ENCODE results near the gene CCDC157. TPM values are rescaled to one million over a fixed set of nuclear protein-coding genes. Genes with fewer than 3 reads are reported as not detected.

Gene CCDC157
- 1 to 10 TPM; 1.6 to 2.2 TPM for polyA plus RNA-seq

DNA sequence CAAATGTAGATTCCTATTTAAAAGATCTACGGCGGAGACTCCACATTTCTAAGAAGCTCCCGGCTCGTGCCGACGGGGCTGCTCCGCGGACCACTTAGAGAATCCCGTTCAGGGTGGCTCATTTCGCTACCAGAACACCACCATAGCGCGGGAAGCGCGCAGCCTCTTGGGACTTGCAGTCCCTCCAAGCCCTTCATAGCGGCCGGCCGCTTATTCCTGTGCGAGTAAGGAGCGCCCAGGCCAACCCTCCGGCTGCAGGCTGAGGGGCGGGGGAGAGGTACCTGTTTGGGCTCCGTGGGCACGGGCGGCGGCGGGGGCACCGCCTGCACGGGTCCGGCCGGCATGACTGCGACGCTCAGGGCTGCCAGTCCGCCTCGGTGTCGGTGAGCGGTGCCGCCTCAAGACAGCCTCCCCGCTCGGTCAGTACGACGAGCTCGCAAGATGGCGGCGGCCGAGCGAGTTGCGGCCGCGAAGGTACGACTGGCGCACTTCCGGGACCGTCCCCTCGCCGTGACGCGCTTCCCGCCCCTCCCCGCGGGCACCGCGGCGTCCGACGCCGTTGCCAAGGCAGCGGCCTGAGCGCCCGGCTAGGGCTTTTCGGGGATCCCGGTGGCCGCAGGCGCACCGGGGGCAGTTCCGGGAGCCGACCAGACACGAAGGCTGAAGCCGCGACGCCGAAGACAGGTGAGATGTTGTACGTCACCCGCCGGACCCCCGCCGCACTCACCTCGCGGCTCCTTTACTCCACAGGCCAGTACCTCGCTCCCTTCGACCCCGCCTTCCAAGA lies at the start of gene CCDC157, which contains the start of gene SF3A1:
Gene CCDC157 (plus strand): TSS at position 559 of the 787 bp plus-strand sequence. CDS start 8,994 bp downstream, outside the sequence.
Gene SF3A1 (minus strand): TSS at position 446 of the 787 bp plus-strand sequence. CDS start 102 bp downstream, at position 344.
- Histone ChIP-seq H3K27ac (ENCODE audit: low read depth in 2 of 2, low read length in 1 of 2) (peak within 1 kb of the TSS; percentile 95 to 98), H3K4me3 (ENCODE audit: low read depth in 1 of 2, low read length in 2 of 2) (peak within 1 kb of the TSS; percentile 80 to 90), H3K36me3 (ENCODE audit: control insufficient read depth in 2 of 2, insufficient read depth in 2 of 2, low read length in 1 of 2) (peaks cover 5 to 11% of the 10 kb centered on the region in 2 donors), H3K9me3 (ENCODE audit: control insufficient read depth in 2 of 2, insufficient read depth in 1 of 2, low read depth in 1 of 2, low read length in 1 of 2) (no peaks in the 10 kb centered on the region), H3K4me1 (ENCODE audit: control insufficient read depth in 2 of 2, insufficient read depth in 2 of 2, low read length in 1 of 2) (peaks cover 0 to 9% of the 10 kb centered on the region in 2 donors), H3K27me3 (ENCODE audit: control insufficient read depth in 1 of 2, insufficient read depth in 2 of 2, low read length in 2 of 2) (no peaks in the 10 kb centered on the region)
- WGBS, 2 donors: 0 to 1% methylated on average over 55 to 91 of the region's 91 CpGs

DNA sequence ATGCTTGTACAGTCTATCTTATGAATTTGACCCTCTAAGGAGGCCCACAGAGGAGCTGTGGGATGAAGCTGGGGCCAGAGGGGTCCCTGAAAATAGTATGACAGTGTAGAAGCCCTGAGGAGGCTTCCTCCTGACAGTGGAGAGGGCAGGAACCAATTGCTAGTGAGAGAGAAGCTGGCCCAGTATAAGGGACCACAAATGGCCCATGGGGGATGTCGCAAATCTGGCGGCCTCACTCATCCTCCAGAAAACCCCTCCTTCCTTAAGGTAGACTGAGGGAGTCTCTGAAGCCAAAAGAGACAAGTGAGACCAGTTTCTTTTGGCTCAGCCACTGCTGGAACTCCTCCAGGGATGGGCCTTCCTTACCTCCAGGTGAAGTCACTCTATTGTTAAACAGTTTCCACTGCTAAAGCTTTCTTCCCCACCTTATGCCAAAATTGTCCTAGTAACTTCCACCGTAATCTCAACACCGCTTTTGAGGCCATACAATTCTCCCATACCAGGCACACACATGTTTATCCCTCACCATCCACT lies 49.7 kb upstream of the CCDC157 start:
- peaks cover 37 to 69% of the 10 kb centered on the region in 2 donors for H3K4me1 ChIP-seq (ENCODE audit: control insufficient read depth in 2 of 2, insufficient read depth in 2 of 2, low read length in 1 of 2)
- H3K27me3 ChIP-seq (ENCODE audit: control insufficient read depth in 1 of 2, insufficient read depth in 2 of 2, low read length in 2 of 2): no peaks in the 10 kb centered on the region
- WGBS, 2 donors: 42 to 58% methylated on average over 4 of the region's 4 CpGs
- H3K36me3 ChIP-seq (ENCODE audit: control insufficient read depth in 2 of 2, insufficient read depth in 2 of 2, low read length in 1 of 2): peaks cover 0 to 5% of the 10 kb centered on the region in 2 donors
- H3K27ac ChIP-seq (ENCODE audit: low read depth in 2 of 2, low read length in 1 of 2): peak overlapping the region; percentile 91 to 97
- H3K9me3 ChIP-seq (ENCODE audit: control insufficient read depth in 2 of 2, insufficient read depth in 1 of 2, low read depth in 1 of 2, low read length in 1 of 2): no peaks in the 10 kb centered on the region
- H3K4me3 ChIP-seq (ENCODE audit: low read depth in 1 of 2, low read length in 2 of 2): no peak overlapping the region

- Histone ChIP-seq H3K27ac (ENCODE audit: low read depth in 2 of 2, low read length in 1 of 2) (peak overlapping the region; percentile 86 to 93), H3K27me3 (ENCODE audit: control insufficient read depth in 1 of 2, insufficient read depth in 2 of 2, low read length in 2 of 2) (no peaks in the 10 kb centered on the region), H3K36me3 (ENCODE audit: control insufficient read depth in 2 of 2, insufficient read depth in 2 of 2, low read length in 1 of 2) (peaks cover 0 to 5% of the 10 kb centered on the region in 2 donors), H3K4me3 (ENCODE audit: low read depth in 1 of 2, low read length in 2 of 2) (no peak overlapping the region), H3K4me1 (ENCODE audit: control insufficient read depth in 2 of 2, insufficient read depth in 2 of 2, low read length in 1 of 2) (peaks cover 34 to 69% of the 10 kb centered on the region in 2 donors), H3K9me3 (ENCODE audit: control insufficient read depth in 2 of 2, insufficient read depth in 1 of 2, low read depth in 1 of 2, low read length in 1 of 2) (no peaks in the 10 kb centered on the region)
- WGBS, 2 donors: 59 to 63% methylated on average over 2 of the region's 2 CpGs
These were observed 48.7 kb upstream of the CCDC157 start for GRCh38 chr22:30308093-30308492.

DNA sequence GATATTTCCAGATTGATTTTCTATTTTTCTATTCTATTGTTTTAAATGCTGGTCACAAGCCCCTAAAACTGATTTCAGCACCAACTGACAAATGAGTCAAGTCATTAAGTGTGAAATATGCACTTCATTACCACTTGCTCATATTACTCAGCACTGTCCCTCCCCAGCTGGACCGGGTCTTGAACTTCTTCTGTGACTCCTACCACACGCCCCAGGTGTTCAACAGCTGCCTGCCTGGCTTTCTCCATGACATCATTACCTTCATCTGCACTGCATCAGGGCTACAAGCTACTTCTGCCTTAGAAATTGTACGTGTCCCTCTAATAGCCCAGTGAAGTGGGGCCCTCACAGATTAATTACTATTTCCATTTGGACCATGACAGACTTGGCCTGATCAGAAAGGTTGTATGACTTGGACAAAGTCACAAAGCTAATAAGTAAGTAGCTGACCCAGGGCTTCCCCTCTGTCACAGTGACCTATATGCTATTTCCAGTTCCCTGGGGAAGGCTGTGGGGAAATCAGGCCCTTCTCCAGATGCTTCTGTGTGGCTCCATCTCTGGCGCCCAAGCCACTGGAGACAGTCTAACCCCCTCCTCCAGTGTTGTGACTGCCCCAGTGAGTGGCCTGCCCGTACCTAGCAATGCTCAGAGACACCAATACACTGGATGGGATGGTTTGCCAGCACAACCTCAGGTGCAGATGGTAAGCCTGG lies 48.1 kb upstream of the CCDC157 start:
- H3K4me1 ChIP-seq (ENCODE audit: control insufficient read depth in 2 of 2, insufficient read depth in 2 of 2, low read length in 1 of 2): peaks cover 34 to 63% of the 10 kb centered on the region in 2 donors
- H3K4me3 ChIP-seq (ENCODE audit: low read depth in 1 of 2, low read length in 2 of 2): no peak overlapping the region
- H3K27ac ChIP-seq (ENCODE audit: low read depth in 2 of 2, low read length in 1 of 2): peak overlapping the region; percentile 93 to 99
- H3K9me3 ChIP-seq (ENCODE audit: control insufficient read depth in 2 of 2, insufficient read depth in 1 of 2, low read depth in 1 of 2, low read length in 1 of 2): no peaks in the 10 kb centered on the region
- no peaks in the 10 kb centered on the region for H3K27me3 ChIP-seq (ENCODE audit: control insufficient read depth in 1 of 2, insufficient read depth in 2 of 2, low read length in 2 of 2)
- H3K36me3 ChIP-seq (ENCODE audit: control insufficient read depth in 2 of 2, insufficient read depth in 2 of 2, low read length in 1 of 2): no peaks in the 10 kb centered on the region
- WGBS, 2 donors: 64 to 67% methylated on average over 5 of the region's 5 CpGs

- H3K4me3 ChIP-seq (ENCODE audit: low read depth in 1 of 2, low read length in 2 of 2): no peak overlapping the region
- 44 to 46% methylated on average over 7 of the region's 7 CpGs for WGBS, 2 donors
- peaks cover 32 to 59% of the 10 kb centered on the region in 2 donors for H3K4me1 ChIP-seq (ENCODE audit: control insufficient read depth in 2 of 2, insufficient read depth in 2 of 2, low read length in 1 of 2)
- H3K27ac ChIP-seq (ENCODE audit: low read depth in 2 of 2, low read length in 1 of 2): peak overlapping the region; percentile 93 to 99
- no peaks in the 10 kb centered on the region for H3K27me3 ChIP-seq (ENCODE audit: control insufficient read depth in 1 of 2, insufficient read depth in 2 of 2, low read length in 2 of 2)
- no peaks in the 10 kb centered on the region for H3K9me3 ChIP-seq (ENCODE audit: control insufficient read depth in 2 of 2, insufficient read depth in 1 of 2, low read depth in 1 of 2, low read length in 1 of 2)
- H3K36me3 ChIP-seq (ENCODE audit: control insufficient read depth in 2 of 2, insufficient read depth in 2 of 2, low read length in 1 of 2): no peaks in the 10 kb centered on the region
These were observed 46.7 kb upstream of the CCDC157 start for GRCh38 chr22:30309951-30310741.

GRCh38 chr22:30310881-30311771 lies 45.7 kb upstream of the CCDC157 start:
- WGBS, 2 donors: 42 to 46% methylated on average over 8 of the region's 8 CpGs
- H3K9me3 ChIP-seq (ENCODE audit: control insufficient read depth in 2 of 2, insufficient read depth in 1 of 2, low read depth in 1 of 2, low read length in 1 of 2): no peaks in the 10 kb centered on the region
- peak overlapping the region; percentile 93 to 99 for H3K27ac ChIP-seq (ENCODE audit: low read depth in 2 of 2, low read length in 1 of 2)
- peaks cover 27 to 58% of the 10 kb centered on the region in 2 donors for H3K4me1 ChIP-seq (ENCODE audit: control insufficient read depth in 2 of 2, insufficient read depth in 2 of 2, low read length in 1 of 2)
- no peak overlapping the region for H3K4me3 ChIP-seq (ENCODE audit: low read depth in 1 of 2, low read length in 2 of 2)
- H3K36me3 ChIP-seq (ENCODE audit: control insufficient read depth in 2 of 2, insufficient read depth in 2 of 2, low read length in 1 of 2): peaks cover 0 to 5% of the 10 kb centered on the region in 2 donors
- H3K27me3 ChIP-seq (ENCODE audit: control insufficient read depth in 1 of 2, insufficient read depth in 2 of 2, low read length in 2 of 2): no peaks in the 10 kb centered on the region

DNA sequence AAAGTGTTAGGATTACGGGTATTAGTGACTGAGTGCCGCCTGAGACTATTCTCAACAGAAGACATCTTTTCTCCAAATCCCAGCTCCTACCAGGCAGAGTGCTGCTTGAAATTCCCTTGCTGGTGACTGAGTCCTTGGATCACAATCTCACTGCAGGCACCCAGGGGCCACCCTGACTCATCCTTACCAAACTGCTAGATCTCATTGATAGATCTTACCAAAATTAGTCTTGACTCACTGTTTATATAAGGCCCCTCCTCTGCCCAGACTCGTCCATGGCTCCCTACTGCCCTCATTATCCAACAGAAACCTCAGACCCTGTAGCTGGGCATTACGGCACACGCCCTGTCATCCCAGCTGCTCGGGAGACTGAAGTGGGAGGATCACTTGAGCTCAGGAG lies 44.8 kb upstream of the CCDC157 start:
- no peak overlapping the region for H3K4me3 ChIP-seq (ENCODE audit: low read depth in 1 of 2, low read length in 2 of 2)
- 43 to 65% methylated on average over 6 of the region's 6 CpGs for WGBS, 2 donors
- H3K27ac ChIP-seq (ENCODE audit: low read depth in 2 of 2, low read length in 1 of 2): peak overlapping the region; percentile 93 to 99
- no peaks in the 10 kb centered on the region for H3K9me3 ChIP-seq (ENCODE audit: control insufficient read depth in 2 of 2, insufficient read depth in 1 of 2, low read depth in 1 of 2, low read length in 1 of 2)
- peaks cover 0 to 5% of the 10 kb centered on the region in 2 donors for H3K36me3 ChIP-seq (ENCODE audit: control insufficient read depth in 2 of 2, insufficient read depth in 2 of 2, low read length in 1 of 2)
- no peaks in the 10 kb centered on the region for H3K27me3 ChIP-seq (ENCODE audit: control insufficient read depth in 1 of 2, insufficient read depth in 2 of 2, low read length in 2 of 2)
- peaks cover 25 to 59% of the 10 kb centered on the region in 2 donors for H3K4me1 ChIP-seq (ENCODE audit: control insufficient read depth in 2 of 2, insufficient read depth in 2 of 2, low read length in 1 of 2)

DNA sequence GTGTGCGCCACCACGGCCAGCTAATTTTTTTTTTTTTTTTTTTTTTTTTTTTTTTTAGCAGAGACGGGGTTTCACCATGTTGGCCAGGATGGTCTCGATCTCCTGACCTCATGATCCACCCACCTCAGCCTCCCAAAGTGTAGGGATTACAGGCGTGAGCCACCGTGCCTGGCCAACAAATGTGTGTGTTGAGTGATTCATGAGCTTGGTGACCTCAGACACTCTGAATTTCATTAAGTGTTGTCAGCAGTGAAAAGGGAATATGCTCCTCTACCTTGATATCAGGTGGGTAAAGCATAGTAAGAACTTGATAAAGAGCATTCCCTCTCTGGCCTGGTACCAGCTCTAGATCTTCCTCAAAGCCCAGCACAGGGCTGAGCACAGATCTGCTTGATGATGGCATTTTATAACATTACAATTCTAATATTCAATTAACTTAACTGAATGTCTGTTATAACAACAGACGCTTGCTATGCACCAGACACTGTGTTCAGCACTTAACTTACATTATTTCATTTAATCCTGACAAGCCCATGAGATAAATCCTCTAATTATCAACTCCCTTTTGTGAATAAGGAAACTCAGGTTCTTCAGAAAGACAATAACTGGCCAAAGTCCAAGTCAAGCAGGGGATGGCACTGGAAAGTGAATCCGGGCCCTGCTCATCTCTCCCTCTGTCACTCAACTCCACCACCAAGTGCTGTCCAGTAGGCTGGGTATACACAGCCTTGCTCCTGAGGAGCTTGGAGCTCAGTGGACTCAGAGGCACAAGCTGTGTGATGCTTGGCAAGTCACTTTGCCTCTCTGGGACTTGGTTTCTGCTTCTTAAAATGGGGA lies 43.1 kb upstream of the CCDC157 start:
- Histone ChIP-seq H3K9me3 (ENCODE audit: control insufficient read depth in 2 of 2, insufficient read depth in 1 of 2, low read depth in 1 of 2, low read length in 1 of 2) (no peaks in the 10 kb centered on the region), H3K27me3 (ENCODE audit: control insufficient read depth in 1 of 2, insufficient read depth in 2 of 2, low read length in 2 of 2) (no peaks in the 10 kb centered on the region), H3K4me1 (ENCODE audit: control insufficient read depth in 2 of 2, insufficient read depth in 2 of 2, low read length in 1 of 2) (peaks cover 18 to 61% of the 10 kb centered on the region in 2 donors), H3K27ac (ENCODE audit: low read depth in 2 of 2, low read length in 1 of 2) (peak overlapping the region; percentile 71 to 83), H3K4me3 (ENCODE audit: low read depth in 1 of 2, low read length in 2 of 2) (no peak overlapping the region), H3K36me3 (ENCODE audit: control insufficient read depth in 2 of 2, insufficient read depth in 2 of 2, low read length in 1 of 2) (peaks cover 0 to 9% of the 10 kb centered on the region in 2 donors)
- 64 to 65% methylated on average over 6 of the region's 8 CpGs for WGBS, 2 donors

Data from esophagus (tissue), 2 donors.